SK-N-MC (cell line): Measurements from ENCODE around the gene CRACDL.
"Not testable (repeated sequence)": the region's sequence is repeated elsewhere in the genome, so short reads cannot be mapped to it uniquely, and the experiment has no call there.

Source experiments
- DNase-seq: peaks from one replicate; pipeline ENCODE4 v3.0.0-alpha.2; 2011; ENCODE audit warnings: low read depth, low spot score
- H3K27ac ChIP-seq: fragments of 200-600 bp; sonication (generic); 2 replicates; pipeline ENCODE4 v1.5.1; 2016; ENCODE audit warnings: mixed run types
- H3K36me3 ChIP-seq: fragments of 200-600 bp; sonication (generic); 2 replicates; pipeline ENCODE4 v1.6.1; 2017; ENCODE audit warnings: antibody characterized with exemption, low read length, mixed read lengths; ENCODE audit not compliant: insufficient read depth
- H3K4me3 ChIP-seq: fragments of 200-600 bp; sonication (generic); 2 replicates; pipeline ENCODE4 v1.5.1; 2016
- H3K9ac ChIP-seq: fragments of 200-600 bp; sonication (generic); 2 replicates; pipeline ENCODE4 v1.8.0; 2017; ENCODE audit warnings: mixed run types, mixed read lengths; ENCODE audit not compliant: insufficient read length
- H3K9me3 ChIP-seq: fragments of 200-600 bp; sonication (generic); 2 replicates; pipeline ENCODE4 v1.6.1; 2017; ENCODE audit warnings: low read depth, mild to moderate bottlenecking, antibody characterized with exemption, low read length, moderate library complexity, mixed read lengths
- EZH2 ChIP-seq: fragments of 200-600 bp; sonication (generic); IDR thresholded peaks from one replicate; pipeline ENCODE4 v1.6.1; 2017; ENCODE audit warnings: antibody characterized with exemption
- FOXP2 ChIP-seq: optimal IDR thresholded peaks from 2 replicates; pipeline ENCODE3; 2011; ENCODE audit warnings: mild to moderate bottlenecking, moderate library complexity; ENCODE audit not compliant: insufficient read depth; ENCODE audit errors: extremely low read length, control extremely low read depth
- POLR2AphosphoS5 ChIP-seq: IDR thresholded peaks from 2 replicates; pipeline ENCODE4 v1.6.1; 2012; ENCODE audit warnings: mild to moderate bottlenecking, low read depth, low read length, borderline replicate concordance

Gene CRACDL

GRCh38 chr2:98883780-98884211 is 52.2 kb downstream of the CRACDL start:
- no peak overlapping the region for H3K9ac ChIP-seq
- no peak for DNase-seq
- no peaks in the 10 kb centered on the region for H3K9me3 ChIP-seq
- H3K27ac ChIP-seq = no peak overlapping the region
- no peak overlapping the region for H3K4me3 ChIP-seq
- no peaks in the 10 kb centered on the region for H3K36me3 ChIP-seq
- TF ChIP-seq EZH2 (no peak), FOXP2 (no peak), POLR2AphosphoS5 (no peak)

- TF ChIP-seq FOXP2 (no peak), EZH2 (no peak), POLR2AphosphoS5 (no peak)
- no peak overlapping the region for H3K27ac ChIP-seq
- no peak for DNase-seq
- no peak overlapping the region for H3K4me3 ChIP-seq
- no peak overlapping the region for H3K9ac ChIP-seq
- no peaks in the 10 kb centered on the region for H3K36me3 ChIP-seq
- no peaks in the 10 kb centered on the region for H3K9me3 ChIP-seq
Observed at GRCh38 chr2:98882971-98883779, 52.9 kb downstream of the CRACDL start.

- H3K4me3 ChIP-seq = no peak overlapping the region
- H3K27ac ChIP-seq = no peak overlapping the region
- no peak for TF ChIP-seq EZH2
- TF ChIP-seq POLR2AphosphoS5 = no peak
- TF ChIP-seq FOXP2 = no peak
- no peaks in the 10 kb centered on the region for H3K36me3 ChIP-seq
- H3K9ac ChIP-seq = no peak overlapping the region
- no peaks in the 10 kb centered on the region for H3K9me3 ChIP-seq
- no peak for DNase-seq
Observed at GRCh38 chr2:98882368-98882767, 53.7 kb downstream of the CRACDL start.

- H3K4me3 ChIP-seq = no peak overlapping the region
- DNase-seq = no peak
- H3K27ac ChIP-seq = no peak overlapping the region
- H3K36me3 ChIP-seq = no peaks in the 10 kb centered on the region
- no peaks in the 10 kb centered on the region for H3K9me3 ChIP-seq
- TF ChIP-seq EZH2 (no peak), POLR2AphosphoS5 (no peak), FOXP2 (no peak)
- H3K9ac ChIP-seq = no peak overlapping the region
Observed at GRCh38 chr2:98881153-98881650, 54.8 kb downstream of the CRACDL start.

DNA sequence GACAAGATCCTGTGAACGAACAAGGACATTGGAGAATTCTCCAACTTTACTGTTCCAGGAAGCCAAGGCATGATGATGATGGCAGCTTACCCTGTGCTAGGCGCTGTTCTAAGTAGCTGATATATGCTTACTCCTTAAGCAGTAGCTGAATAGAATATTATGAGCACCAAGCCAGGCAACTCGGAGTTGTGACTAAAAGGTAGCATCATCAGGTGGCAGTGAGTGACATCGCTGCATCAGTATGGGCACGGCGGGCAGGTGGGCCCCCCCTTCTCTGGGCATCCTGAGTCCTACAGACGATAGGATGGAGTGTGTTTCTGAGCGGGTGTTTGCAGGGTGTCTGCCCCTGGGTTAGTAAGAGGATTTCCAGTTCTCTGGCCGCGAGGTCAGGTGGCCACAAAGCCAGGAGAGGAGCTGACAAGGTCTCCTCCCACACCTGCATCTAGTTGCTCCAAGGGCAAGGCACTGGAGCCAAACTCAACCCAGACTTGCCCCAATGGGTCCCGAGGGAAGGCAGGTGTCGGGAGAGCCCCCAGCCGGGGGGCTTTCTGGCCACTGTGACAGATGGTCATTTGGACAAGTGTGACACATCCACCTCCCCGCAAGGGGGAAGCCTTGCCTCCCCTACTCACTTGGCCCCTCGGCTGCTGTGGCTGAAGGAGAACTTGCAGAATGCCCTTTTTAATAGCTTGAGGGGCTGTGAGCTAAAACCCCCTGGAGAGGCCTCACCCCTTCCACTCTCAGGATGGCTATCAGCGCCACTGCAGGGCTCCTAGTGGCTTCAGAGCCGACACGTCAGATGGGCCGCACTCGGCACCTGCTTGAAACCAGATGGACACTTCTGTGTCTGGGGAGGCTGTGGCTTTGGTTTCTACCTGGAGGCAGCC is 55.5 kb downstream of the CRACDL start:
- no peaks in the 10 kb centered on the region for H3K9me3 ChIP-seq
- DNase-seq = no peak
- H3K36me3 ChIP-seq = no peaks in the 10 kb centered on the region
- no peak for TF ChIP-seq POLR2AphosphoS5
- no peak overlapping the region for H3K4me3 ChIP-seq
- no peak overlapping the region for H3K9ac ChIP-seq
- H3K27ac ChIP-seq = no peak overlapping the region

DNA sequence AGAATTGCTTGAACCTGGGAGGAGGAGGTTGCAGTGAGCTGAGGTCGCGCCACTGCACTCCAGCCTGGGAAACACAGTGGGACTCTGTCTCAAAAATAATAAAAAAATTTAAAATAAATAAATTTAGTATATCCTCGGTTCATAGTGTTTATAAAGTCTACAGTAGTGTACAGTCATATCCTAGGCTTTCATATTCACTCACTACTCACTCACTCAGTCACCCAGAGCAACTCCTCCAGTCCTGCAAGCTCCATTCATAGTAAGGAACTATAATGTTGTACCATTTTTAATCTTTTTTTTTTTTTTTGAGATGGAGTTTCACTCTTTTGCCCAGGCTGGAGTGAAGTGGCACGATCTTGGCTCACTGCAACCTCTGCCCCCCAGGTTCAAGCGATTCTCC is 58.4 kb downstream of the CRACDL start:
- H3K9ac ChIP-seq, H3K9me3 ChIP-seq, DNase-seq: not testable (repeated sequence)

GRCh38 chr2:98876741-98877140 is 59.3 kb downstream of the CRACDL start:
- Histone ChIP-seq H3K36me3 (no peaks in the 10 kb centered on the region), H3K4me3 (no peak overlapping the region), H3K27ac (no peak overlapping the region), H3K9ac (no peak overlapping the region), H3K9me3 (no peaks in the 10 kb centered on the region)
- no peak for TF ChIP-seq POLR2AphosphoS5
- TF ChIP-seq EZH2 = no peak
- TF ChIP-seq FOXP2 = no peak
- no peak for DNase-seq

More for the DNA sequence above, 58.4 kb downstream of the CRACDL start:
- H3K36me3 ChIP-seq, H3K4me3 ChIP-seq, H3K27ac ChIP-seq: not testable (repeated sequence)

GRCh38 chr2:98875746-98876145 is 60.3 kb downstream of the CRACDL start:
- TF ChIP-seq EZH2 (no peak), POLR2AphosphoS5 (no peak), FOXP2 (no peak)
- Histone ChIP-seq H3K27ac (no peak overlapping the region), H3K36me3 (no peaks in the 10 kb centered on the region), H3K9me3 (no peaks in the 10 kb centered on the region), H3K4me3 (no peak overlapping the region), H3K9ac (no peak overlapping the region)
- DNase-seq = no peak
